Medulla oblongata (tissue), 1 donor: ENCODE measurements around the gene WWC2.
A peak's percentile ranks its signal among the peaks of the same experiment; 100 is the strongest.
"Not testable (repeated sequence)": the region's sequence is repeated elsewhere in the genome, so short reads cannot be mapped to it uniquely, and the experiment has no call there.

Experiments used
- DNase-seq: peaks from one replicate; pipeline ENCODE4 v3.0.0-alpha.2; 2015; ENCODE audit errors: extremely low spot score

WWC2 gene

DNA sequence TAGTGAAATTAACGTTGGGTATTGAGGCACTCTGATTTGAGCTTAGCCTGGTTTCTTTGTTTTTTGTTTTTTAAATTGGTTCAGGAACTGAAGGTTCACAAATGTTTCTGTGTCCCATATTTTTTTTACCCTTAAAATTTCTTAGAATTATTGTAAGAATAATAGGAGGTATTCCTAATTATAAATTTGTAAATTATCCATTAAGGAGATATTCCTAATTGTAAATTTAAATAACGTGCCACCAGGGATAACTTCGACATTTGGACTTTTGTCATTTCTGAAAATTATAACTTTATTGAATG lies 1.2 kb downstream of the WWC2 start:
- no peak for DNase-seq

DNA sequence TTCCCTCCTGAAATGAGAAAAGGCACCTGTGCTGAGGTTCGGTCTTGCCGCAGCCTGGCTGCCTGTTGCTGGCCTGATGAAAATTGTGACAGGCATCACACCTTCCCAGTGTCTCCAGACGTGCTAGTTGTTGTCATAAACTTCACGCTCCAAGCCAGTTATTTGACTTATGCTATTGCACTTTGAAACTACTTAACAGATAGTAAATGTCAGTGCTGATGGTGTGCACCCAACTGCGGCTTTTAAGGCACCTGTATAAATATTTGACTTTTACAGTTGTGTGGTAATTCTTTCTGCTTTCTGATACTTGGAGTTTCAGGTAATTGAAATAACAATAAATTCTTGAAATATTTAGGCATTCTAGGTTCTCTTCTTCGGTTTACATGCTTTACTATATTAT lies 1.8 kb downstream of the WWC2 start:
- no peak for DNase-seq

DNA sequence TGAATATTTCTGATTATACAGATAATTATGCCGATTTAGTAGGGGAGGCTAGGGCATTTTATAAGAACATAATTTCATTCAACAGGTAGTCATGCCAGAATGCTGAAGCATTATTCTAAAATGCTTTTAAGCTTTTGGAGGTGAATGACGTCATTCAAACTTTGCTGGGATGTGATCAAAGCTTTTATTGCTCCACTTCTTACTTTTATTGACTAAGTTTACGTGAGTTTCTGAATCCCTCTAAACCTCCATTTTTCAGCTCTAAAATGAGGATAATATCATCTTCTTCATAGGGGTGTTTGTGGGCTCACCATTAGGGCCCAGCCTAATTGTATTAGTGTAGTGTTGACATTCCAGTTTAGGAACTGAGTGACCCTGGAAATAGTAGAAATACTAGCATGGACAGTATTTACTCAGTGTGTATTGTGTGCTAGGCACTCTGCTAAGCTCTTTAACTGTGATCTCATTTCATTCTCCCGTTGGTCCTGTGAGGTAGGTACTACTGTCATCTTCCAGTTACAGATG lies 3.0 kb downstream of the WWC2 start:
- DNase-seq: no peak

DNA sequence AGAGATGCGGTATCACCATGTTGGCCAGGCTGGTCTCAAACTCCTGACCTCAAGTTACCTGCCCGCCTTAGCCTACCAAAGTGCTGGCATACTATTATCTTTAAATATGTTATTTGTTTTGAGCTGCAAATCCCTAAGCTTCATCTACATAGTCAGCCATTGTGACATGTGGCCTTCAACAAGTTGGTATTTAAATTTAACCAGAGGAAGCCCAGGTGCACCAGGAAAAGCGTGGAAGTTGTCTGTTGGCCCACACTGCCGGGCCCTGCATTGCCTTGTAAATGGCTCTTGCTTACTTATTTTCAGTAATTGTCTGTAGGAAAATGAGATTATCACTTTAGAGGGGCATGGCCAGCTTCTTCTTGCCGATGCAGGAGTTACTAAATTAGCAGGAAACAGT lies 6.0 kb downstream of the WWC2 start:
- DNase-seq: no peak

DNA sequence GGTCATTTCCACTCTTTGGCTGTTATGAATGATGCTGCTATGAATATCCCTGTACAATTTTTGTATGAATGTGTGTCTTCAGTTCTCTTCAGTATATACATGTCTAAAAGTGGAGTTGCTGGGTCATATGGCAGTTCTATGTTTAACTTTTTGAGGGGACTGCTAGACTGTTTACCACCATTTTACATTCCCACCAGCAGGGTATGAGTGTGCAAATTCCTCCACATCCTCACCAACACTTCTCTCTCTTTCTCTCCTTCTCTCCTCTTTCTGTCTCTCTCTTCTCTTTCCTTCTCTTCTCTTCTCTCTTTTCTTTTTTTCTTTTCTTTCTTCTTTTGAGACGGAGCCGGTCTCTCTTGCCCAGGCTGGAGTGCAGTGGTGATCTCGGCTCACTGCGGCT lies 7.8 kb downstream of the WWC2 start:
- DNase-seq: no peak

DNA sequence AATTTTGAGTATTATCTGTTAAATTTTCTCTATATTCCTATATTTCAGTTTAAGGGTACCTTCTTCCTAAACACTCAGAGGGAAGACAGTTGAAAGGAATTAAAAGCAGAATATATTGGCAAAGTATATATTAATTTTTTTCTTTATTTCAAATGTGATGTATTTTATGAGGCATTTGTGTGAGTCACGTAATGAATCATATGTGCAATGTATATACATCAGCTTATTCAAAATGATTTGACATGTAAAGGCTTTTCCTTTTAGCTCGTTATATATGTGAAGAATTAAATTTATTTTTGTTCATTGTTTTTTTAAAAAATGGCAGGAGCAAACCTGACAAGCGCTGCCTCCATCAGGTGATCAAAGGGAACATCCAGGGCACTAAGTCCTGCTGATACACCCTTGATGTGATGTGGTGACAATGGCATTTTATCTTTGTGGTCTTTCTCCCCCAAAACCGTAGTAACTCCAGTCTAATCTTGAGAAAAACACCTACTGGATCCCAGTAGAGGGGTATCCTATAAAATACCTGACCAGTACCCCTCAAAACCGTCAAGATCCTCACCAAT lies 8.9 kb downstream of the WWC2 start:
- no peak for DNase-seq

DNA sequence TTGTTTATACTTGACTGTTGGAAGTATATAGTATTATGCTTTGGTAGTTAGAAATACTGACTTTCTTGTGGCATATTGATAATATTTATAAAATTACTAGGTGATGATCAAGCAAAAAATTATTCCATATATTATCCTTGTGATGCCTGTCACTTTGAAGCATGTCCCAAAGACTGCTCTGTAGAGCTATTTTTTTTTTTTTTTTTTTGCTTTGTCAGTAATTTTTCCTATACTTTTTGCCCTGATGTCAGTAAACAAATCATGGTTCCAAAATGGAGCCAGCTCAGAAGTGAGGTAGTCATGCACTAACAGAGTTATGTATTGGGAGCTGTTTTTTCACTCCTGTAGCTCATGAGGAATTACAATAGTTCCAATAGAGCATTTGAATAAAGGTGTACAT lies 11.2 kb downstream of the WWC2 start:
- no peak for DNase-seq

DNA sequence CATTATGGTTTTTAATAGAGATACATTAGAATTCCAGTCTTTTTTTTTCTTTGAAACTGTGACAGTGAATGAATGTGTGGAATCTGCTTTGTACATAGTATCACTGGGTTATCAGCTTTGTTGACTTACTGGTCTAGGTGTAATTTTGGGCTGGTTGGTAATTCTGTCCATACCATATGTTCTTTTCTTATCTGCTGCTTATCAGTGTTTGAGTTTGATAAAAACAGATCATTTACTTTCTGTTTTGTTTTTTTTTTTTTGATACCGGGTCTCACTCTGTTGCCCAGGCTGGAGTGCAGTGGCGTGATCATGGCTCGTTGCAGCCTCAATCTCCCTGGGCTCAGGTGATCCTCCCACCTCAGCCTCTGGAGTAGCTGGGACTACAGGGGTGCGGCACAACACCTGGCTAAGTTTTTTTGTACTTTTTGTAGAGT lies 12.4 kb downstream of the WWC2 start:
- DNase-seq: no peak

DNA sequence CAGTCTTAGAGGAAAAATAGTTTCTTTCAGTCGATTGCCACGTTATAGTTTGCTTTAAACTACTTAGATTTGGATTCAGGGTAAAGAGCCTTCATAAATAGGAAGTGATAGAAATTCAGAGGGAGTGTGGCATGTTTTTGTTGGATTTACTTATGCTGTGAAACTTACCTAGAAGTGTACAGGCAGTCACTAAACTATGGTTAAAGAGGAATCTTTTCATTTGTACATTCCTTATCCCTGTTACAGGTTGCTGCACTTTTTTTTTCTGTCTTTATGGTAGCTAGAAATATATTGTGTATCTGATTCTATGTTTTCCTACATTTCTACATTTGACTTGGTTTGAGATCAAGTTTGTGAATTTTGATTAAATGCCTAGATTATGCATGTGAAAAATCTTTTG lies 19.1 kb downstream of the WWC2 start:
- no peak for DNase-seq

DNA sequence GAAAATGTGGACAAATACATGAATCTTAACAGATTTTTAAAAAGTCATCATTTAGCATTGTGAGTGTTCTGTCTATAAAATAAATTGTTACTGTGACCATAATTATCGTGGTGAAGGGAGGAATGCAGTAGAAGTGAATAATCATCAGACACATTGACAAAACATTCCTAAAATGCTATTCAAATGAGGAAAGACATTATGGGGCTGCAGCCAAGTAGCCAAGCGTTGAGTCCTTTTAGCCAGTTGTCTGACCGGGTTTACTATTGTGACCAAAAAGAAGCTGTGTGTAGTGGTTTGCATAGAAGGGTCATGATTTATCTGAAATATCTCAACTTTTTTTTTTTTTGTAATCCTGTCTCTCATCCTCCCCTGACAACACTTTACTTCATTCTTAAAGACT lies 19.5 kb downstream of the WWC2 start:
- DNase-seq: no peak

DNA sequence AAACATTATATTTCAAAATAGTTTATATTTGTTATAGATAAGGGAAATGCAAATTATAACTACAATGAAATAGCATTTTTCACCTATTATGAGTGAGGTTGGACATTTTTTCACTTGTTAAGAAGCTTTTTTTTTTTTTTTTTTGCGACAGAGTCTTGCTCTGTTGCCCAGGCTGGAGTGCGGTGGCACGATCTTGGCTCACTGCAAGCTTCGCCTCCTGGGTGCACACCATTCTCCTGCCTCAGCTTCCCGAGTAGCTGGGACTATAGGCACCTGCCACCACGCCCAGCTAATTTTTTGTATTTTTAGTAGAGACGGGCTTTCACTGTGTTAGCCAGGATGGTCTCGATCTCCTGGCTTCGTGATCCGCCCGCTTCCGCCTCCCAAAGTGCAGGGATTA lies 22.6 kb downstream of the WWC2 start:
- DNase-seq: not testable (repeated sequence)

DNA sequence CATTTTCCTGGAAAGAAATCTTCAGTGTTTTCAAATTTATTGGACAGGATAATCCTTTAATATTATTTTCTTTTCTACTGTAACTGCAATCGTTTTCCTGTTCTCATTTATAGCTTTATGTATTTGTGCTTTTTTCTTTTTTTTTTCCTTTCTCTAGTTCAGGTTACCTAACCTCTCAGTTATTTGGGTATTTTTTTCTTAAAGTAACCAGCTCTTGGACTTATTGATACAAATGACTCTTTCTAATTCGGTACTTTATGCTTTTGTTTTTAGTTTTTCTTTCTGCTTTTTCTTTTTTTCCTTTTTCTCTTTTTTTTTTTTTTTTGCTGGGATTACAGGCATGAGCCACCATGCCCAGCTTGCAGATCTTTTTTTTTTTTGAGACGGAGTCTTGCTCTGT lies 25.2 kb downstream of the WWC2 start:
- no peak for DNase-seq

DNA sequence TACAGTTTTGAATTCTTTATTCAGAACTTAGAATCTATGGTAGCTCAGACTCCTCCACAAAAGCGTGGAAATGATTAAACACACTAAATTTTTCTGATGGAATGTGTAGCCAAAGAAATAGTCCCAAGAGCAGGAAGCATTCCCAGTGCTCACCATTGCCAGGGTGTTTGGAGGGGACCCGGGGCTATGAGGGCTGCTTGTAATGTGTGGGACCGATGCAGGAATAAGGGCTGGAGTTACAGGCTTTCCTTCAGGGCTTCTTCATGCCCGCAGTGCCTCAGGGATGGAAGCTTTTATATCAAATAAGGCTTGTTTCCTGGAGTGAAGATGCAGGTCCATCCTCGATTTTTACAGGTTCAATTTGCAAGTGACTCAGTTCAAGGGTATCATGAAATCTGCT lies 25.8 kb downstream of the WWC2 start:
- DNase-seq: no peak

DNA sequence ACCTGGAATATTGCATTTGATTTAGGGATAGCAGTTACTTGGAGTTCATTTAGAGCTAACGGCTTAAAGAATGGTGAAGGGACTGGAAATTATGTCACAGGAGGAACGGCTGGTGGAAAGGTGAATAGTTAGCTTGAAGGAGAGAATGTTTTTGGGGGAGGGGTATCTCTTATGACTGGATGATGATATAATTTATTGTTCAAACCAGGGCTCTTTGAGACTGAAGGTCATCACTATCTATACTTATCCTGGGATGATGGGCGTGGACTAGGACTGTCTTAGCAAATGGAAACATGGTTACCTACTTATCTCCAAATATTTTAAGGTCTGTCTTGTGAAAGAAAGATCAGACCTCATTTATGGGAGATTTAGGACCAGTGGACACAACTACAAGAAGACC lies 30.1 kb downstream of the WWC2 start:
- DNase-seq: no peak

DNA sequence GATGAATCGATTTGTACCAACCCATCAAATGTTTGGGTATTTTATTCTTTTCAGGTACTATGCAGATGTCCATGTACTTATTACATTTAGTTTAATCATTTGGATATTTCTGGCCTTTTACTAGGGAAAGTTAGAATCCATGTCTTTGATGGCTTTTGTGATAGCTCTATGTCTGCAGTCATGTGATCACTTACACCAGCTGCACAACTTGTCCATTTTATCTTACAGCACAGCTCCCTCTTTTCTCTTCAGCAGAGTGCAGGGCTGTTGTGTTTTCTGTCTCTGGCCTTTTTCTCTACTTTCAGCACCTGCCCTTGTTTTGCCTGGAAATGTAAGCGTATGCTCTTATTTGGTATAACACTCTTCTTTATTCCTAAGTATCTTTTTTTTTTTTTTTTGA lies 30.6 kb downstream of the WWC2 start:
- peak; percentile 33 for DNase-seq

DNA sequence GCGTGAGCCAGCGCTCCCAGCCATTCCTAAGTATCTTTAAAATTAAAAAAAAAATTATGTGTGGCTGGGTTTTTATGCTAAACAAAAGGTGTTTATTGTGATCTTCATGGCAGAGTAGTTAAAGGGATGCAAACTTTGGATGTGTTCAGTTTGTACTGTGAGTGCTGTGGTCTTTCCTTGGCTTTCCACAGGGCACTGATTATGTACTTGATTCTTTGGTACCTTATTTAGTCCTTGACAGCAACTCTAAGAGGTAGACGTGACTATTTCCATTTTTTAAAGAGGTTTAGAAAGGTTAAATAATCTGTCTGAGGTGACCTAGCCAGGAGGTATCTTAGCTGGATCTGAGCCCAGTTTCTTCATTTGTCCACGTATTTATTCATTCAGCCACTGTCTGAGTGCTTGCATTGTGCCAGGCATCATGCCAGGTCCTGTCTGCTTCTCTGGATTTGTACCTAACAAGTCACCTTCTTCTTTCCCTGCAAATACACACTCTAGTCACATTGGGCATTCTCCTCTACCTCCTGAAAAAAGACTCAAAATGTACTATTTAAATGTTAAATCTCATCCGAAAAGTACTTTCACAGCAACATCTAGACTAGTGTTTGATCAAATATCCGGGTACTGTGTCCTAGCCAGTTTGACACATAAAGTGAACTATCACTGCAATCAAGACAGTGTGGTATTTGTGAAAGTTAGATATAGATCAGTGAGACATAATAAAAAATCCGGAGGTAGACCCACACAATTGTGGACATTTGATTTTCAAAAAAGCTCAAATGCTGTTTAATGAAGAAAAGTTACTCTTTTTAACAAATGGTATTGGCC lies 31.5 kb downstream of the WWC2 start:
- DNase-seq: no peak

DNA sequence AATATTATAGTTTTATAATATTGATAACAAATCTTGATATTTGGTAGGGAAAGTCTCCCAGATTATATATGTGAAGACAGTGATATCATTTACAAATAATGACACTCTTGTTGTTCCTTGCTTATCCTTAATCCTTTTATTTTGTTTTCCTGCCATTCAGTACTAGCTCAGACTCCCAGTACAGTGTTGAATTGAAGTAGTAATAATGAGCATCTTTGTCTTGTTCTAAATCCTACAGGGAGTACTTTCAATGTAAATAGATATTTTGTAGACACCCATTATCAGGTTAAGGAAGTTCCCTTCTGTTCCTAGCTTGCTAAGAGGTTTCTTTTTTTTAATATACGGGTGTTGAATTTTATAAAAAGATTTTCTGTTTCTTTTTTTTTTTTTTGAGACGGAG lies 33.0 kb downstream of the WWC2 start:
- no peak for DNase-seq

DNA sequence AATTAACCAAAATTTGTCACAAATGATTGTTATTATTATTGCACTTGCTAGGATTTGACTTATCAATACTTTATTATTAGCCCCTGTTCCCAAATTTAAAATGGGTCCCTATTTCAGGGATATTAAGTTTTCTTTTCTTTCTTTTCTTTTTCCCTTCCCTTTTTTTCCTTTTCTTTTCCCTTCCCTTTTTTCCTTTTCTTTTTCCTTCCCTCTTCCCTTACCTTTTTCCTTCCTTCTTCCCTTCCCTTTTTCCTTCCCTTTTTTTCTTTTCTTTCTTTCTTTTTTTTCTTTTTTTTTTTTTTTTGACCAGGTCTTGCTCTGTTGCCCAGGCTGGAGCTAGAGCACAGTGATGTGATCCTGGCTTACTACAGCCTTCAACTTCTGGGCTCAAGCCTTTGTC lies 33.8 kb downstream of the WWC2 start:
- DNase-seq: no peak

DNA sequence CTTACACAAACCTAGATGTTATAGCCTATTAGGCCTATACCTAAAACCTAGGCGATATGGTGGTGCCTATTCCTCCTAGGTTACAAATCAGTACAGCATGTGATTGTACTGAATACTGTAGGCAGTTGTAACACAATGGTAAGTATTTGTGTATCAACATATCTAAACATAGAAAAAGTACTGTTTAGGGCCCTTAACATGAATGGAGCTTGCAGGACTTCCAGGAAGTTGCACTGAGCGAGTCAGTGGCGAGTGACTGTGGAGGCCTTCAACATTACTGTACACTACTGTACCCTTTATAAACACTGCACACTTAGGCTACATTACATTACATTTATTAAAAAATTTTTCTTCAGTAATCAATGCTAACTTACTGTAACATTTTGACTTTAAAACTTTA lies 37.8 kb downstream of the WWC2 start:
- no peak for DNase-seq

DNA sequence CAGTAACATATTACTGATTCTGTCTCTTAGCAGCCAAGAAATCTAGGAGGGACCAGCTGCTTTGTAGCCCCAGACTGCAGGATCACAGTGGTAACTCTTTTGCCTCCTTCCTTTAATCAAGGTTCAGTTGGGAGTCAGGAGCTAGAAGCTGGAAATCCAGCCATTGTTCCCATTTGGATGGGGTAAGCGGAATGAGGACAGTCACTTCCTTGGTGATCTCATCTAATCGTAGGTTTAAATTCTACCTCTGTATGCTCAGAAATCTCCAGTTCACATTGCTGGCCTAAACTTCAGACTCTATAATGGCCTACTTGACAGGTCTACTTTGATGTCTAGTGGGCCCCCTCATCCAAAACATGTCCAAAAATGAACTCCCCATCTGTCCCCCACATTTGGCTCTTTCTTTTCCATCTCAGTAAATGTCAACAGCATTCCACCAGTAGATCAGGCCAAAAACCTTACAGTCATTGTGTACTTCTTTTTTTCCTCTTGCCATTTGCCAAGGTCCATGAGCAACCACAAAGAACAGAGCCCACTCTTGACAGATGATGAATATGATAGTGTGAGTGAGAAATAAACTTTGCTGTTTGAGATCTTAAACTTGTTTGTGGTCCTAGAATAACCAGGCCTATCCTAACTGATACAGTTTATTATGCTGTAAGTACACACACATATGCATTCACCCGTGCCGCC lies 40.1 kb downstream of the WWC2 start:
- no peak for DNase-seq

DNA sequence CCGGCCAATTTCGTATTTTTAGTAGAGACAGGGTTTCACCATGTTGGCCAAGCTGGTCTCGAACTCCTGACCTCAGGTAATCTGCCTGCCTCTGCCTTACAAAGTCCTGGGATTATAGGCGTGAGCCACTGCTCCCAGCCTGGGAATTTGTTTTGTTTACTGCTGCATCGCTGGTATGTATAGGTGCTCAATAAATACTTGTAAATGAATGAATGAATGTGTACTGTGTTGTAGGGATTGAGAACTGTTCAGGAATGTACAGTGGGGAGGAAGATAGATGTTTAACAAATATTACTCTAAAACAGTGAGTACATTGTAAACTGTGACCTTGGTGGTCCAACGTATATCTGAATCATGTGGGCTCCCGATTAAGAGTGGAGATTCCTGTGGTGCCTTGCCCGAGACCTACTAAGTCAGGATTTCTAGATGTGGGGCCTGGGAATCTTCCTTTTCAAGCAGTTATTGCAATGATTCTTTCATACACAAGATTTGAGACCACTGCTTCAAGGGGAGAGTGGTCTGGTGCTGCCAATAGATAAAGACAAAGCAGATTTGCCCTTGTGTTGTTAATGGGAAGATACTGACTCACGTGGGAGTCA lies 41.0 kb downstream of the WWC2 start:
- no peak for DNase-seq

DNA sequence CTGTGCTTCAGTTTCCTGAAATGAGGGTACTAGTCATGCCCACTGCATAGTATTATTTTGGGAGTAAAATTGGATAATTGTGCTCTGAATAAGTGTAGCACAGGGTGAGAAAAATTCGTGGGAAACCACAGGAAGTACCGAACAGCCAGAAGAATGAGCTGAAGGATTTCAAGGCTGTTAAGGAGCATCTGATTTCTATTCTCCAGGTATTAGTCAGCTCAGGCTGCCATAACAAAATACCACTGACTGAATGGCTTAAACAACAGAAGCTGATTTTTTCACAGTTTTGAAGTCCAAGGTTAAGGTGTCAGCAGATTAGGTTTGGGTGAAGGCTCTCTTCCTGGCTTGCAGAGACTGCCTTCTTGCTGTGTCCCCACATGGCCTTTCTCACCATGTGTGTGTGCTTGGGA lies 41.9 kb downstream of the WWC2 start:
- no peak for DNase-seq

DNA sequence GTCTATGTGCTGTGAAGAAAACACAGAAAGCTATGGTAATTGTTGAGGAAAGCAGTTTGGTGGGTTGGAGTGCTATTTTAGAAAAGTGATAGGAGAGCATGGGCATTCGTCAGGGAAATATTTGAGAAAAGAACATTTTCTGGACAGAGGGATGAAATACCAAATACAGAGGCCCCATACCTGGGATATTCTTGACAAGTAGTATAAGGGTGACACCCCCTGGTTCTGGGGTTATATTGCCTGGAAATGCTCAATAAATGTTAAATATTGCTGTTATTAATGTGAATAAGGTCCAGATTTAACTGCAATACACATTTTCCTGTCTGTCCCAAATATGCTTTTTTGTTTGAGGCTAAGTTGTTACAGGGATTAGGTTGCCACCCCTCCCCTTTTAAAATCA lies 42.9 kb downstream of the WWC2 start:
- DNase-seq: no peak
